ENCODE results near the gene CARD11.

GRCh38 chr7:2953099-2953498 lies 90.6 kb downstream of the CARD11 start:
- TF ChIP-seq POLR2AphosphoS5 (IDR thresholded peaks at IDR 0.05) (no peak), POLR2A (IDR thresholded peaks at IDR 0.05) (no peak)
- TF ChIP-seq, protein P1, sequence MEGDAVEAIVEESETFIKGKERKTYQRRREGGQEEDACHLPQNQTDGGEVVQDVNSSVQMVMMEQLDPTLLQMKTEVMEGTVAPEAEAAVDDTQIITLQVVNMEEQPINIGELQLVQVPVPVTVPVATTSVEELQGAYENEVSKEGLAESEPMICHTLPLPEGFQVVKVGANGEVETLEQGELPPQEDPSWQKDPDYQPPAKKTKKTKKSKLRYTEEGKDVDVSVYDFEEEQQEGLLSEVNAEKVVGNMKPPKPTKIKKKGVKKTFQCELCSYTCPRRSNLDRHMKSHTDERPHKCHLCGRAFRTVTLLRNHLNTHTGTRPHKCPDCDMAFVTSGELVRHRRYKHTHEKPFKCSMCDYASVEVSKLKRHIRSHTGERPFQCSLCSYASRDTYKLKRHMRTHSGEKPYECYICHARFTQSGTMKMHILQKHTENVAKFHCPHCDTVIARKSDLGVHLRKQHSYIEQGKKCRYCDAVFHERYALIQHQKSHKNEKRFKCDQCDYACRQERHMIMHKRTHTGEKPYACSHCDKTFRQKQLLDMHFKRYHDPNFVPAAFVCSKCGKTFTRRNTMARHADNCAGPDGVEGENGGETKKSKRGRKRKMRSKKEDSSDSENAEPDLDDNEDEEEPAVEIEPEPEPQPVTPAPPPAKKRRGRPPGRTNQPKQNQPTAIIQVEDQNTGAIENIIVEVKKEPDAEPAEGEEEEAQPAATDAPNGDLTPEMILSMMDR (IDR thresholded peaks at IDR 0.05) = no peak
